GF-D8 (cell line): ENCODE data around the gene ANKUB1.

ENCODE experiments used
- DNase-seq: peaks from one replicate; lab custom pipeline; 2025; lab: John Stamatoyannopoulos, UW

The ANKUB1 gene

GRCh38 chr3:149763565-149764195 is 28.7 kb downstream of the ANKUB1 start:
- no peak for DNase-seq

GRCh38 chr3:149753717-149754116 is 38.6 kb downstream of the ANKUB1 start:
- DNase-seq = no peak

DNA sequence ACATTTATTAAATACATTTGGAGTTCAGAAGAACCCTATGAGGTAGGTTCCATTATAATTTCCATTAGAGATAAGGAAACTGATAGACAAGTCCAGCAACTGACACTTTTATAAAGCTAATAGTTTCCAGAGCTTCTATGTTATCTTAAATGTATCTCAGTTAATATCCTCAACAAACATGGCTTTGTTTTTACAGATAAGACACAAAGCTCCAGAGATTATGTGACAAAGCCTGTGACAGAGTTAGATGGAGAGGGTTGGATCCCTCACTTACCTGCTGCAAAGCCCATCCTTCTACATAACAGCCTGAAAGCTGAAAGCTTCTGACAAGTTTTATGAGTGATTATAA is 39.6 kb downstream of the ANKUB1 start:
- DNase-seq = no peak

GRCh38 chr3:149752051-149752787 is 40.1 kb downstream of the ANKUB1 start, which contains the start of gene COMMD2:
Gene COMMD2 (minus strand): TSS chr3:149752489. CDS start chr3:149752444, 45 bp downstream.
- DNase-seq = peak; percentile 35

DNA sequence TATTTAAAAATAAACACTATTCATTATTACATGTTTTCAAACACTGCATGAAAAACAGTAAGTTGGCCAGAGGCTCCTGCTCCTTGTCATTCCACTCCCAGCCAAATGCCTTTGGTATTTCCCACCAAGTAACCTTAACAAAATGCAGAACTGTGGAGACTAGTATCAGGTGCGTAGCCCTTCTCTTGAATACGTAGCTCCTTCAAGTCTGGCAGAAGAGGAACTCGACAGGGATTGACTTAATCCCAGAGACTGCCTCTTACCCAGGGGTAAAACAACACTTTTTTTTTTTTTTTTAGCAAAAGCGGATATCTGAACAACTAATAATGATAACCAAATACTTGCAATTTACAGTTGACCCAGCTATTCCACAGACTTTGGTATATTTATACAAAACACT is 40.8 kb downstream of the ANKUB1 start:
- DNase-seq = no peak

DNA sequence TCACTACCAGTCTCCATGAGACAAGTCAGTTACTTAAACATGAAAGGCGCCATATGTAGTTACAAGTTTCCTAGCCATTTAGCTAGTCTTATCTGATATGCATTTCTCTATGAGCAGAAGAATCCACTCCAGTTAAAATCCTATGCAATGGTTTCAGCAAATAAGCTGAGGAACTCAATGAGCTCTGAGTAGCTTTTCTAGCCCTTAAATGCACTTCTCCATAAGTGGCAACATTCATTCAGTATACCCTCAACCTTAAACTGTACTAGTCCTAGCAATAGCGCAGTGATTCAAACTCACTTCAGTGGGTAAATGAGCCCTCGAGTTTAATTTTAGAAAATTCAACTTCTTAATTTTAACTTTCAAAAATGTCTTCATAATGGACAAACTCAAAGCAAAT is 47.7 kb downstream of the ANKUB1 start:
- DNase-seq = no peak

DNA sequence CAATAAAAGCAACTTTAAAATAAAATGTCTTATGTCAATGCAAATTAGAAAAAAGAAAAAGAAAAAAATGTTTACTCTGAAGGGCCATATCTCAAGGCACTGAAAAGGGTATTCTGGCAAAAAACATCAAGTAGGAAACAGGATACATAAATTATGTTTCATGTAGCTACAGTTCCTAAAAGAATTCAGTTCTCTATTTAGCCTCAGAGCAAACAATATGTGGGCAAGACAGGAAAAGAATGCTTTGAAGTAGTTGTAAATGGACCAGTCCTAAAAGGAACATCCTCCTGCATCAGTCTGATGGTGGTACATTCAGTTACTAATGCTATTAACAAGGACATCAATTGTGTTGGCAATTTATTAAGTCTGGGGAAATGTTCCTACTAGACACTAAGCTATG is 48.2 kb downstream of the ANKUB1 start:
- DNase-seq = no peak

- DNase-seq = no peak
Observed at GRCh38 chr3:149739396-149739795, 53.0 kb downstream of the ANKUB1 start.

GRCh38 chr3:149738876-149739275 is 53.5 kb downstream of the ANKUB1 start:
- no peak for DNase-seq

DNA sequence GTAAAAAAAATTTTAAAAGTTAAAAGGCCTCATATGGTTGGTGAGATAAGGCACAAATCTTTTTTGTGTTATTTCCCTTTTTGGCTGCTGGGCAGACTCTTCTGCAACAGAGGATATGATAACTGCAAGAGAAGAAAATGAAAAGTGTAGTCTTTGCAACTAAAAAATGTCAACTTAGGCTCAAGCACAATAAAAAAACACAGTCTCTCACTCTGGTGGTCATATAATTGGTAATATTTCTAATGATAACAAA is 55.5 kb downstream of the ANKUB1 start:
- DNase-seq = no peak

DNA sequence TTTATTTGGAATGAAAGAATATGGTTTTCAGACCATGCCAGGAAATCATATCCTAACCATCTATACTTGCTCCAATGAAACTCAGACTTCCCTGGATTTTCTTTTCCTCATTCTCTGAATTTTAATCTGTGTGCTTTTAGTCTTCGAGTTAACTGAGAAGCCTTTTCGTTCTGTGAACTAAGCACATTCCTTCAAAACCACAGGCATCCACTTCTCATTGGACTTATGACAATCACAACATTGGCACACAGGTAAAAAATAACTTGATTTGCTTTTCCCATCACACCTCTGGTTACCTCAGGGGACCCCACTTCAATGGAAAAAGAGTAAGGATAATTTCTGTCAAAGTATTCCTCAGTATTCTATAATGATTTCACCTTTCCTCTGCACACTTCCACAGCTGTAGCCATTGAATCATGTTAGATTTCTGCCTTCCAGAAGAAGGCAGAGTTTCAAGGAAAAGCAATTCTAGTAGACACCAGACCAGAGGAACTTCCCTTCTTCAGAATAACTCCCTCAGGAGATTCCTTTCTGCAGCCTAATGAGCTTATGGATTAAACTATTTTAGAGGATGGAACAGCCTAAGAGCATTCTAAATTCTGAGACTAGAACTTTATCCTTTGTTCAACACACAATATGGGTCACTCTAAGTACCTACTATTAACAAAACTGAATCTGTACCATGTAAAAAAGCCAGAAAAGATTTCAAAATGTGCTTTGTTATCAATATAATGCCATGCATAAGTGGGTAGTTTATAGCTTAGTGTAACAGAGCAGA is 56.0 kb downstream of the ANKUB1 start:
- no peak for DNase-seq

- no peak for DNase-seq
Observed at GRCh38 chr3:149732234-149732633, 60.1 kb downstream of the ANKUB1 start.

DNA sequence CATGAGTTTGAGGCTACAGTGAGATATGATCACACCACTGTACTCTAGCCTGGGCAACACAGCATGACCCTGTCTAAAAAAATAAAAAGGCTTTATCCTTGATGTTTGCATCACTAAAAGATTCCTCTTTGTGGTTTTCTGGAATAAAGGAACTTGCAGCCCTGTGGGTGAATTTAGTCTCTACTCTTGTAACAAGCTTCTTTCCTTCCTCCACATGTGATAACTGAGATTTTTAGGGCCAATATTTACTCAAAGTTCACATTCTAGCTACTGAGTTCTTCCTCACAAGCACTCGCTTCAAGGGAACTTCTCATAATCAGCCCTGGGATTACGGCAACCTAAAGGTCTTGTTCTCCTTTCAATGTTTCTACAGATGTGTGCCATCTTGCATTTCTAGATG is 64.7 kb downstream of the ANKUB1 start:
- DNase-seq = no peak

DNA sequence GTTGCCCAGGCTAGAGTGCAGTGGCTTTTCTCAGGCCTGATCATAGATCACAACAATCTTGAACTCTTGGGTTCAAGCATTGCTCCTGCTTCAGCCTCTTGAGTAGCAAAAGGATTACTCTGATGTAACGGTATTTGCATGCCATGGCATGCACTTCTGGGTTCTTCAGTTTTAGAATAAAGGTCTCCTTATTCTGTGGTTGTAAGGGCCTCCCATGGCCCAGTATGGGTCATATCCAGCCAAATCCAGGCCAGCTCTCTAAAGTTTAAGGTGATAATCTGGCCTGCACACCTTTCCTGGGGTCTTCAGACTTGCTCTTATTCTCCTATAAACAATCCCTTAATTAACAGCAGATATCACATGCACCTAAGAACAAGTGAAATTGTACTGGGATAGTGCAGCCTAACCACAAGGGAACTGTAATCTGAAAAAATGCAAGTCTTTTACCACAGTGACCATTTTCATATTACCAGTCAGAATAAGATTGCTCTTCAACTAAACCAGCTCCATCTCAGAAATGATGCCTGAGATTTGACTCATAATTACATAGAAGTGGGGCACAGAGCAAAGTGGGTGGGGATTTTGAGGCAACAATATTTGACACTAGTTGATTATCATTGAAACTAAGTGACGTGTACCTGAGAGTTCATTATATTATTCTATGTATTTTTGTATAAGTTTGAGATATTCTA is 65.5 kb downstream of the ANKUB1 start:
- DNase-seq = no peak

- no peak for DNase-seq
Observed at GRCh38 chr3:149723781-149724180, 68.6 kb downstream of the ANKUB1 start.

DNA sequence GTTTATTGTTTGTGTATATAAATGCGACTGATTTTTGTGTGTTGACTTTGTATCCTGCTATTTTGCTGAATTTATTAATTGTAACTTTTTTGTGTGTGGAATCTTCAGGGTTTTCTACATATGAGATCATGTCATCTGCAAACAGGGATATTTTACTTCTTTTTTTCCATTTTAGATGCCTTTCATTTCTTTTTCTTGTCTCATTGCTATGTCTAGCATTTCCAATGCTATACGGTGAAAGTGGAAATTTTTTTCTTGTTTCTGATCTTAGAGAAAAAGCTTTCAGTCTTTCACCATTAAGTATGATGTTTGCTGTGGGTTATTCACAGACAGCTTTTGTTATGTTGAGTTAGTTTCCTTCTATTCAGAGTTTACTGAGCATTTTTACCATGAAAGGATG is 71.4 kb downstream of the ANKUB1 start:
- DNase-seq = no peak

DNA sequence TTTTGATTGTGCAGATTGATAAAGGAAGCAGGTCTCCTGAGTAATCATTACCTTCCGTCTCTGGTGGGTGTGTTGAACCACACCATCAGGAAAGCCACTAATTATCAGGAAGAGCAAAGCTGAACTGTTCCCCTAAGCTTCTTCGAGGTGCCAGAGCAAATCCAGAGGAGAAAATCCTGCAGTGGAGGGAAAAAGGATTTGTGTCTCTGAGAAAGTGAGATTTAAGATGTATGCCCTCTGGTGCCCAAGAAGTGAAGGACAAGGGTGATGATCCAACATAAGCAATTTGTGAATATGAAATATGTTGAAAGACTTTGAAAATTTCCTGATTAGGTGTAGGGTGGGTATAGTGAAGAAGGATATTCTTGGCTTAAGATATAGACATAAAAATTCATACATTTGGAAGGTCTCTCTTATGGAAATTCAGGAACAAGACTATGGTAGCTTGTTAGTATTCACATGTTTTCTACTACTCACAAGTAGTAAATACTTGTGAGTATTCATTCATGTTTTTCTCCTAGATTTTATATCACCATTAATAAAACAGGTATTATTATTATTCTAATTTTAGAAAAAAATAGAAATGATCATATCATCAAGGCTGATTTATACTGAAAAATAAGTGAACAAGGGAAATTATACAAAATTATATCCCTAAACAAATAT is 74.8 kb downstream of the ANKUB1 start:
- DNase-seq = no peak

- DNase-seq = no peak
Observed at GRCh38 chr3:149716984-149717383, 75.4 kb downstream of the ANKUB1 start.

DNA sequence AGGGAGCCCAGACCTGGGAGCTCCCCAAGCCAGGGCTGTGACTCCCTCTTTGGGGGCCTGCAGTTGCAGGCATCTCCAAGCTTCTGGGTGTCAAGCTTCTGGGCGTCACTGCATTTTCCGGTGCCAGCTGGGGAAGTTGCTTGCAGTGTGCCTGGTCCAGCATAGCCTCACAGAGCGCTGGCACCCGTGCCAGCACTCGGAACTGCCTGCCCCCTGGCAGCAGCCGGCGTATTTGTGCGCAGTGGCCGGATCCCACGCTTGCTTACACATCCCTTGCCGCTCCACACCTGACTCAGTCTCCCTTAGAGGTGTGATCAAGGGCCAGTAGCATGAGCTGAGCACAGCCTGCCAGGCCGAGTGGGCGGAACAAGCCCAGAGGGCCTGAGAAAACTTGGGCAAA is 77.1 kb downstream of the ANKUB1 start:
- no peak for DNase-seq

- DNase-seq = no peak
Observed at GRCh38 chr3:149713730-149714654, 78.4 kb downstream of the ANKUB1 start.
